ACC112 (cell line): ENCODE data around the gene PDE5A.

ENCODE experiments used
- H2AFZ ChIP-seq: fragments of 200-600 bp; sonication (generic); one replicate; pipeline ENCODE4 v1.6.0; 2017; ENCODE audit warnings: antibody characterized with exemption, low read length; ENCODE audit not compliant: unreplicated experiment
- H3K27ac ChIP-seq: fragments of 200-600 bp; sonication (generic); 2 replicates; pipeline ENCODE4 v1.5.1; 2014; ENCODE audit warnings: low read depth, mild to moderate bottlenecking, antibody characterized with exemption, low read length, moderate library complexity
- H3K27me3 ChIP-seq: fragments of 200-600 bp; sonication (generic); 2 replicates; pipeline ENCODE4 v1.6.1; 2014; ENCODE audit warnings: mild to moderate bottlenecking, antibody characterized with exemption, low read length, moderate library complexity, mixed read lengths; ENCODE audit not compliant: insufficient read depth
- H3K36me3 ChIP-seq: fragments of 200-600 bp; sonication (generic); 2 replicates; pipeline ENCODE4 v1.6.1; 2016; ENCODE audit warnings: mild to moderate bottlenecking, antibody characterized with exemption, low read length, moderate library complexity, mixed read lengths; ENCODE audit not compliant: insufficient read depth
- H3K4me1 ChIP-seq: fragments of 200-600 bp; sonication (generic); one replicate; pipeline ENCODE4 v1.6.1; 2016; ENCODE audit warnings: low read length, mixed read lengths; ENCODE audit not compliant: insufficient read depth, unreplicated experiment, control insufficient read depth
- H3K4me3 ChIP-seq: fragments of 200-600 bp; sonication (generic); 2 replicates; pipeline ENCODE4 v1.5.1; 2014; ENCODE audit warnings: mild to moderate bottlenecking, low read depth, low read length
- H3K79me2 ChIP-seq: fragments of 200-600 bp; sonication (generic); one replicate; pipeline ENCODE4 v1.6.0; 2016; ENCODE audit warnings: low read length; ENCODE audit not compliant: control insufficient read depth, unreplicated experiment, insufficient read depth

PDE5A gene

GRCh38 chr4:119628281-119629141 is at the start of gene PDE5A:
PDE5A (minus strand) TSS chr4:119628804; CDS start chr4:119628671, 133 bp downstream.
- Histone ChIP-seq H3K4me3 (peak within 1 kb of the TSS; percentile 97), H2AFZ (peak within 1 kb of the TSS; percentile 74), H3K36me3 (no peaks in the 10 kb centered on the region), H3K27ac (no peak within 1 kb of the TSS), H3K4me1 (peaks cover 17% of the 10 kb centered on the region), H3K27me3 (no peaks in the 10 kb centered on the region), H3K79me2 (no peaks in the 10 kb centered on the region)

- Histone ChIP-seq H3K27ac (no peak overlapping the region), H2AFZ (no peak overlapping the region), H3K4me3 (no peak overlapping the region), H3K79me2 (no peaks in the 10 kb centered on the region), H3K4me1 (peaks cover 4% of the 10 kb centered on the region), H3K36me3 (no peaks in the 10 kb centered on the region), H3K27me3 (no peaks in the 10 kb centered on the region)
Observed at GRCh38 chr4:119676101-119676500, 47.5 kb upstream of the PDE5A start.

DNA sequence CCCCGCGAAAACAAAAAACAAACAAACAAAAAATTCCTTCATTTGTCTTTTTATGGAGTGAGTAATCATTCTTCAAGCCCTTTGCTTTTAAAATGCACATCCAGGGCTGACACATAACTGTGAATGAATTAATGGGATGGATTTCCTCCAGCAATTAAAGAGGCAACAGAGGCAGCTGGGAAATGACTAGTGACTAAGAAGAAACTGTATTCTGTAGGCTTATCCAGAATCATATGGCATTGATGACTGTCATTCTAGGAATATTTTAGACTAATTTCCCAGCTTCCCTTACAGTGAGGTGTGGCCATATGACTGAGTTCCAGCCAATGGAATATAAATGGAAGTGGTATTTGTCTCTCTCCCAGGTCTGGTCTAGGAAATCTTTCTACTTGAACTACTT is 46.8 kb upstream of the PDE5A start:
- H3K27me3 ChIP-seq: no peaks in the 10 kb centered on the region
- H2AFZ ChIP-seq: no peak overlapping the region
- no peak overlapping the region for H3K27ac ChIP-seq
- no peak overlapping the region for H3K4me3 ChIP-seq
- H3K36me3 ChIP-seq: no peaks in the 10 kb centered on the region
- H3K4me1 ChIP-seq: peaks cover 4% of the 10 kb centered on the region
- H3K79me2 ChIP-seq: no peaks in the 10 kb centered on the region

- Histone ChIP-seq H2AFZ (no peak overlapping the region), H3K27ac (no peak overlapping the region), H3K4me3 (no peak overlapping the region)
Observed at GRCh38 chr4:119672938-119673337, 44.3 kb upstream of the PDE5A start.

DNA sequence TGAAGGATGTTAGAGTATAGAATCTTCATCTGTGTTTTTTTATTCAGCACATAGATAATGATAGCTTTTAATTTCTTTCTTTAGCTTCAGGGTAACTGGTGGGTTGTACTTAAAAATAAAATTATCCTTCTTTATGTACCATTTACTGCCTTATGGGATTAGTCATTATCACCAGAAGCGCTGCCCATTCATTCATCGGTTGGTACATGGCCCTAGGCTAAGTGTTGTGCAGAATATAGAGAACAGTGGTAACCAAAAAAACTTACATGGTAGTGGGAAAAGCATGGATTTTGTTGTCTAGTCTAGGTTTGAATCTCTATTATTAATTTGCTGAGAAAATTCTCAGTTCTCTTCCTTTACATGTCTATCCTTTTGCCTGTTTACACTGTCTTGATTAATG is 43.5 kb upstream of the PDE5A start:
- Histone ChIP-seq H3K4me3 (no peak overlapping the region), H3K79me2 (no peaks in the 10 kb centered on the region), H3K4me1 (no peaks in the 10 kb centered on the region), H2AFZ (no peak overlapping the region), H3K27ac (no peak overlapping the region), H3K36me3 (no peaks in the 10 kb centered on the region), H3K27me3 (no peaks in the 10 kb centered on the region)

More at GRCh38 chr4:119672938-119673337, 44.3 kb upstream of the PDE5A start:
- H3K36me3 ChIP-seq: no peaks in the 10 kb centered on the region
- H3K79me2 ChIP-seq: no peaks in the 10 kb centered on the region
- H3K4me1 ChIP-seq: no peaks in the 10 kb centered on the region
- H3K27me3 ChIP-seq: no peaks in the 10 kb centered on the region

DNA sequence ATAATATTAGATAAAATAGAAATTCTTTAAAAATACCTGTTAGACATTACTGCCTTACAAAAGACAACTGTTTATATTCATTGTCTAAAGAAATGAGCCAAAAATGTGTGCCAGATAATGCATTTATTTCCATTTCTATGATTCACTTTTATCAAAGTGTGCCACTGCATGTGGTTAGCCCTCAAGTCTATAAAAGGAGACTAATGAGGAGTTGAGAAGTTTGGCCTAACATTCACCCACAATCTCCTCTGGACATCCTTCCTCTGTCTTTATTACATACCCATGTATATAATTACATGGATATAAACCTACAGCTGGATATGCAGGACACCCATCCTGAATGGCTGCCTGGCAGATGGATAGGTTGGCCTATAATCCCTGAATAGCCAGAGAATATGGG is 42.6 kb upstream of the PDE5A start:
- H3K4me1 ChIP-seq: no peaks in the 10 kb centered on the region
- H3K27ac ChIP-seq: no peak overlapping the region
- no peaks in the 10 kb centered on the region for H3K79me2 ChIP-seq
- no peak overlapping the region for H2AFZ ChIP-seq
- no peak overlapping the region for H3K4me3 ChIP-seq
- no peaks in the 10 kb centered on the region for H3K36me3 ChIP-seq
- H3K27me3 ChIP-seq: no peaks in the 10 kb centered on the region

DNA sequence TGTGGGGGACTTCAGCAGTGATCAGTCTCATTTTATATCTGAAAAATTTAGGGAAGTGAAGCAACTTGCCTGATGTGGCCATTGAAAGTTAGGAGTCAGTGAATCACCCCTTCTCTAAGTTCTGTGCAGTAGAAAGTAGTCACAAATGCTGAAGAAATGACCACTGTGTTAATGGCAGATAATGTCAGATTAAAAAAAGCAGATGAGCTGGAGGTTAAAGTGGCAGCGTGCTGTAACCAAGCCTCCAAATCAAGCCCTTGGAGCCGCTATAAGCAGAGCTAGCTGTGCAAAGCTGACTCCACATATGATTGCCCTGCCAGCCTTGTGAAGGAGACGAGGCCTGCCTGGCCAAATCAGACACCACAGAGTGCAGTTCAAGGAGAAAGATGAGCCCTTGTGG is 39.2 kb upstream of the PDE5A start:
- Histone ChIP-seq H3K27ac (no peak overlapping the region), H3K79me2 (no peaks in the 10 kb centered on the region), H3K4me3 (no peak overlapping the region), H3K4me1 (peaks cover 4% of the 10 kb centered on the region), H3K27me3 (no peaks in the 10 kb centered on the region), H2AFZ (no peak overlapping the region), H3K36me3 (no peaks in the 10 kb centered on the region)

DNA sequence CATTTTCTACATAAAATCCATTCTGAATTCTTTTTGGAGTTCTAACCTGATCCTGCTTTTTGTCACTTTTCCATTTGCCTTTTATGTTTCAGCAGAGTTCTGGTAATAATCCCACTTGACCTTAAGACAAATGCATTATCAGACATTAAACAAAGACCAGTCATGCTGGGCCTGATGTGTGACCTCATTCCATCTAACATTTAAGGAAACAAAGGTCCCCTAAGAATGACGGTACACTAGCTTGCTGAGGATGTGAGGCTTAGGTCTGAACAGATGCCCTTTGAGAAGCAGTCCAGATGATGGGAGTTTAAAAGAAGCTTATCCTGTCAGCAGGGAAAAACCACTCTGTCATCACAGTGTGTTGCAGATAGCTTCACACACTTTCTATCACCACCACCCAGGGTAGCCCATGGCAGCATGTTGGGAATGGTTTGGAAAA is 38.1 kb upstream of the PDE5A start:
- Histone ChIP-seq H3K4me3 (no peak overlapping the region), H2AFZ (no peak overlapping the region), H3K27me3 (no peaks in the 10 kb centered on the region), H3K27ac (no peak overlapping the region), H3K4me1 (peaks cover 4% of the 10 kb centered on the region), H3K79me2 (no peaks in the 10 kb centered on the region), H3K36me3 (no peaks in the 10 kb centered on the region)

DNA sequence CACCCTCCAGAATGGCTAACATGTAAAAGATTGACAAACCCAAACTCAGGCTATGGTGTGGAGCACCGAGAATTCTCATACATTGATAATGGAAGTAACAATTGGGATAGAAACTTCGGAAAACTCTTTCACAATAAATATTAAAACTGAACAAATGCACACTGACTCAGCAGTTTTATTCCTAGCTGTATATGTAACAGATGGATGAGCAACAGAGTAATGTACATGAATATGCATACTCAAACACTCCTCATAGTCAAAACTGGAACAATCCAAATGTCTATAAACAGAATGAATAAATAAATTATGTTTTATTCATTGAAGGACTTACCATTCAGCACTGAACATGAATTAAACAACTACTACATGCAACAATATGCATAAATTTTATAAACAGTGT is 37.1 kb upstream of the PDE5A start:
- H2AFZ ChIP-seq: no peak overlapping the region
- H3K27me3 ChIP-seq: no peaks in the 10 kb centered on the region
- H3K79me2 ChIP-seq: no peaks in the 10 kb centered on the region
- H3K4me3 ChIP-seq: no peak overlapping the region
- no peak overlapping the region for H3K27ac ChIP-seq
- H3K36me3 ChIP-seq: no peaks in the 10 kb centered on the region
- H3K4me1 ChIP-seq: peaks cover 4% of the 10 kb centered on the region

DNA sequence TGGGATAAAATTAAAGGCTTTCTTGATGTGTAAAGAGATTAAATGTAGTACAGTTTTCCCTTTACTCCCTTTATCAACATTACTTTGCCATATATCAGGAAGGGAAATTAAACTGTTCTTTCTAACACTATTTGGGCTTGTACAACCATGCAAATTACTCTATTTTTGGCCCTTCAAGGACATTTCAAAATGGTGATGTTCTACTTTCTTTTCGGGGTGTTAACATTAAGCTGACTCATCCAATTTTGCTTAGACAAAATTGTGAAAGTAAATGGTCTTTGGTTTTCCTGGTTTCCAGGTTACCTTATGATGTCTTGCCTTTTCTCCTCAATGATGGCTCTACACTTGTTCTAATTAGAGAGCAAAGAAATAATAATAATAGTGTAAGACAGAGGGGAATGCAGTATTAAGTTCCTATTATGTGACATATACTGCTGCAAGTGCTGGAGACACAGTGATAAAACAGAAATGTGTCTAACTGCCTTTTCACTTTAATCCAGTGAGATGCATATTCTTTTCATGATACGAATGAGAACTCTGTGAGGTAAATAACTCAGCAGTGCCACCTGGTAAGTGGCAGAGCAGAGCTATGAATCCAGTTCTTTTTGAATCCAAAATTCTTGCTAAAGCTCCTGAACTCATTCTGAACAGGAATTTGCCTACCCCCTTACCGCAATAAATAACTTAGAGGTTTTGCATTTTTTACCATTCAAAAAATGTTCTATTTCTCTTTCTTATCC is 35.7 kb upstream of the PDE5A start:
- no peaks in the 10 kb centered on the region for H3K36me3 ChIP-seq
- peaks cover 4% of the 10 kb centered on the region for H3K4me1 ChIP-seq
- no peak overlapping the region for H3K27ac ChIP-seq
- no peak overlapping the region; the same call in 1 of the 2 replicates for H3K4me3 ChIP-seq
- H2AFZ ChIP-seq: peak overlapping the region; percentile 60
- H3K27me3 ChIP-seq: no peaks in the 10 kb centered on the region
- H3K79me2 ChIP-seq: no peaks in the 10 kb centered on the region
